ENCODE measurements around the gene HIC1. TPM values are rescaled to one million over a fixed set of nuclear protein-coding genes. Genes with fewer than 3 reads are reported as not detected.

The HIC1 gene
- total and polyA plus RNA-seq, 4 donors = 0.44 to 4.8 (median 3.7) TPM

DNA sequence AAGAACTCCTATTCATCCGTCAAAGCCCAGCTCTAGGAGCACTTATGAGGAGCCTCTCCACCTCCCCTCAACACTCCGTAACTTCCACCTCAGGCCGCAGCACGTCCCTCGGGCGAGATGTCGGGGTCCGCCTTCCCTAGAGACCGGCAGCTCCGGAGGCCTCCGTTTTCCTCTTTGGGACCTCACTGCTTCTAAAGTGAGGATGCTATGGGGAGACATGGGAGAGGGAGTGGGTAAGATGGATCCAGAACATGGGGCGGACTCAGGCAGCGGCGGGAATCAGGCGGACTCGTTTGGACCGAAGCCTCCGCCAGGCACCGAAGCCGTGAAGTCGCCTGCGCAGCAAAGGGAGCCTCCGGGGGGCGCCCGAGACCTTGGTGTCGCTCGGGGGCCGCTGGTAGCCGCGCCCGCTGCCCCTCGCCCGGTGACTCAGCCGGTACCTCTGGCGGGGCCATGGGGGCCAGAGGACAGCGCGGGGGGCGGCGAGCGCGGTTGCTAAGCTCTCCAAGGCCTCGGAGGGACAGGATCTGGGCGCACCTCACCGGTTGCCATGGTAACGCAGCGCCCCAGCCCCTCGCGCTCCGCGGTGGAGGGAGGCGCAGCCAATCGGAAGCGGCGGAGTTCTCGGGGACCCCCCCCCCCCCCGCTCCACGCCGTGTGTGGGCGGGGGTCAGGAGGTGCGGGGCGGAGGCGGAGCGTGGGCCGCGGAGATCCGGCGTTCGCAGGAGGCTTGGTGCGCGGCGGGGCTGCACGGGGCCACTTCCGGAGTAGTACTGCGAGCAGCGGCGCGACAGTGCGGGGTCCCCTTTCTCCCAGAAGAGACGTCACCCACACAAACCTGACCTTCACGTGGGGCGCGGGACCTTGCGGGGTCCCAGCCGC, 1.3 kb upstream of the HIC1 start:
- TF ChIP-seq TAF1 (conservative IDR thresholded peaks at IDR 0.05) (no peak), RAD21 (IDR thresholded peaks at IDR 0.05) (peak; percentile 58 to 69)
- TF ChIP-seq, protein P1, sequence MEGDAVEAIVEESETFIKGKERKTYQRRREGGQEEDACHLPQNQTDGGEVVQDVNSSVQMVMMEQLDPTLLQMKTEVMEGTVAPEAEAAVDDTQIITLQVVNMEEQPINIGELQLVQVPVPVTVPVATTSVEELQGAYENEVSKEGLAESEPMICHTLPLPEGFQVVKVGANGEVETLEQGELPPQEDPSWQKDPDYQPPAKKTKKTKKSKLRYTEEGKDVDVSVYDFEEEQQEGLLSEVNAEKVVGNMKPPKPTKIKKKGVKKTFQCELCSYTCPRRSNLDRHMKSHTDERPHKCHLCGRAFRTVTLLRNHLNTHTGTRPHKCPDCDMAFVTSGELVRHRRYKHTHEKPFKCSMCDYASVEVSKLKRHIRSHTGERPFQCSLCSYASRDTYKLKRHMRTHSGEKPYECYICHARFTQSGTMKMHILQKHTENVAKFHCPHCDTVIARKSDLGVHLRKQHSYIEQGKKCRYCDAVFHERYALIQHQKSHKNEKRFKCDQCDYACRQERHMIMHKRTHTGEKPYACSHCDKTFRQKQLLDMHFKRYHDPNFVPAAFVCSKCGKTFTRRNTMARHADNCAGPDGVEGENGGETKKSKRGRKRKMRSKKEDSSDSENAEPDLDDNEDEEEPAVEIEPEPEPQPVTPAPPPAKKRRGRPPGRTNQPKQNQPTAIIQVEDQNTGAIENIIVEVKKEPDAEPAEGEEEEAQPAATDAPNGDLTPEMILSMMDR (IDR thresholded peaks at IDR 0.05; ENCODE audit: low read depth, low read length, missing input control) = peak; percentile 31
- H3K36me3 ChIP-seq (ENCODE audit: control insufficient read depth in 4 of 4, insufficient read depth in 3 of 4, low read depth in 1 of 4, low read length in 3 of 4) = no peaks in the 10 kb centered on the region
- DNase-seq (ENCODE audit: low spot score) = peak; percentile 66
- H3K27me3 ChIP-seq (ENCODE audit: control insufficient read depth in 4 of 4, insufficient read depth in 4 of 4, low read length in 3 of 4) = peaks cover 0 to 2% (median 0%) of the 10 kb centered on the region in 4 donors
- H3K27ac ChIP-seq (ENCODE audit: low read depth in 1 of 2, low read length in 2 of 2) = peak overlapping the region; percentile 46 to 73
- H3K4me1 ChIP-seq (ENCODE audit: control insufficient read depth in 4 of 4, insufficient read depth in 4 of 4, low read length in 3 of 4) = peaks cover 15 to 47% (median 35%) of the 10 kb centered on the region in 4 donors
- no peak overlapping the region for H3K9ac ChIP-seq (ENCODE audit: low read depth in 1 of 2, low read length in 2 of 2)
- no peaks in the 10 kb centered on the region for H3K9me3 ChIP-seq (ENCODE audit: control insufficient read depth in 4 of 4, low read length in 3 of 4)
- 9% methylated on average over 84 of the region's 84 CpGs for WGBS
- H3K4me3 ChIP-seq (ENCODE audit: low read depth in 1 of 3, low read length in 3 of 3) = peak overlapping the region in 1 of 3 donors; percentile 28

- H3K4me1 ChIP-seq (ENCODE audit: control insufficient read depth in 4 of 4, insufficient read depth in 4 of 4, low read length in 3 of 4) = peaks cover 13 to 48% (median 33%) of the 10 kb centered on the region in 4 donors
Measured at GRCh38 chr17:2054262-2054511, 716 bp upstream of the HIC1 start.

More at GRCh38 chr17:2054262-2054511, 716 bp upstream of the HIC1 start:
- Histone ChIP-seq H3K9ac (ENCODE audit: low read depth in 1 of 2, low read length in 2 of 2) (no peak overlapping the region), H3K4me3 (ENCODE audit: low read depth in 1 of 3, low read length in 3 of 3) (peak overlapping the region in 1 of 3 donors; percentile 28), H3K27ac (ENCODE audit: low read depth in 1 of 2, low read length in 2 of 2) (peak overlapping the region; percentile 46 to 73), H3K36me3 (ENCODE audit: control insufficient read depth in 4 of 4, insufficient read depth in 3 of 4, low read depth in 1 of 4, low read length in 3 of 4) (no peaks in the 10 kb centered on the region), H3K9me3 (ENCODE audit: control insufficient read depth in 4 of 4, low read length in 3 of 4) (no peaks in the 10 kb centered on the region), H3K27me3 (ENCODE audit: control insufficient read depth in 4 of 4, insufficient read depth in 4 of 4, low read length in 3 of 4) (peaks cover 0 to 2% (median 0%) of the 10 kb centered on the region in 4 donors)
- 13% methylated on average over 16 of the region's 16 CpGs for WGBS
- no peak for DNase-seq (ENCODE audit: low spot score)
- no peak for TF ChIP-seq HNF4A (conservative IDR thresholded peaks at IDR 0.05)
- TF ChIP-seq YY1 (IDR thresholded peaks at IDR 0.05) = no peak
- no peak for TF ChIP-seq REST (IDR thresholded peaks at IDR 0.05)
- TF ChIP-seq, protein P2, sequence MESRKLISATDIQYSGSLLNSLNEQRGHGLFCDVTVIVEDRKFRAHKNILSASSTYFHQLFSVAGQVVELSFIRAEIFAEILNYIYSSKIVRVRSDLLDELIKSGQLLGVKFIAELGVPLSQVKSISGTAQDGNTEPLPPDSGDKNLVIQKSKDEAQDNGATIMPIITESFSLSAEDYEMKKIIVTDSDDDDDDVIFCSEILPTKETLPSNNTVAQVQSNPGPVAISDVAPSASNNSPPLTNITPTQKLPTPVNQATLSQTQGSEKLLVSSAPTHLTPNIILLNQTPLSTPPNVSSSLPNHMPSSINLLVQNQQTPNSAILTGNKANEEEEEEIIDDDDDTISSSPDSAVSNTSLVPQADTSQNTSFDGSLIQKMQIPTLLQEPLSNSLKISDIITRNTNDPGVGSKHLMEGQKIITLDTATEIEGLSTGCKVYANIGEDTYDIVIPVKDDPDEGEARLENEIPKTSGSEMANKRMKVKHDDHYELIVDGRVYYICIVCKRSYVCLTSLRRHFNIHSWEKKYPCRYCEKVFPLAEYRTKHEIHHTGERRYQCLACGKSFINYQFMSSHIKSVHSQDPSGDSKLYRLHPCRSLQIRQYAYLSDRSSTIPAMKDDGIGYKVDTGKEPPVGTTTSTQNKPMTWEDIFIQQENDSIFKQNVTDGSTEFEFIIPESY (IDR thresholded peaks at IDR 0.05) = no peak
- TF ChIP-seq FOXA2 (IDR thresholded peaks at IDR 0.05) = no peak
- TF ChIP-seq, protein P3, sequence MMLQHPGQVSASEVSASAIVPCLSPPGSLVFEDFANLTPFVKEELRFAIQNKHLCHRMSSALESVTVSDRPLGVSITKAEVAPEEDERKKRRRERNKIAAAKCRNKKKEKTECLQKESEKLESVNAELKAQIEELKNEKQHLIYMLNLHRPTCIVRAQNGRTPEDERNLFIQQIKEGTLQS (IDR thresholded peaks at IDR 0.05) = no peak
- TF ChIP-seq SP1 (IDR thresholded peaks at IDR 0.05) = no peak
- TF ChIP-seq JUND (IDR thresholded peaks at IDR 0.05) = no peak
- no peak for TF ChIP-seq TAF1 (conservative IDR thresholded peaks at IDR 0.05)

Measured in liver (tissue), 9 donors.